Measurements from ENCODE around the gene OR5K3.

Gene OR5K3

DNA sequence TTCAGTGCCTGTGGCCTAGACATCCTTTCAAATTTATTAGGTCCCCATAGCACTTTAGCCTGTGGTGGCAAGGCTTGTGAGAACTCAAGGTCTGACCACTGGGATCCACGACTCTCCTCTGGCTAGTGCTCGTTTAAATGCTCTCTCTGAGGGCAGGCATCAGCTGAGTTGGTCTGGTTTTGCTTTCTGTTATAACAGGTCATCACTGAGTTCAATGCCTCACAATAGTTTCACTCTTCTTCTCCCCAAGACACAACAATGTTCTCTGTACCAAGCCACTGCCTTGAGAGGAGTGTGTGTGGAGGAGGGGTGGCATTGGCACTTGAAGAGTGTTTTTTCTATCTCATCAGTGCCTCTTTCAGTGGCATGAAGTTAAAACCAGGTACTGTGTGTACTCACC lies 29.2 kb upstream of the OR5K3 start:
- WGBS, 2 donors (ENCODE audit: extremely low coverage in 2 of 2, insufficient read length in 2 of 2, insufficient replicate concordance in 1 of 2): no CpG with 5 or more reads among the region's 2 CpGs
- no peak overlapping the region for H3K4ac ChIP-seq (ENCODE audit: low read length)

DNA sequence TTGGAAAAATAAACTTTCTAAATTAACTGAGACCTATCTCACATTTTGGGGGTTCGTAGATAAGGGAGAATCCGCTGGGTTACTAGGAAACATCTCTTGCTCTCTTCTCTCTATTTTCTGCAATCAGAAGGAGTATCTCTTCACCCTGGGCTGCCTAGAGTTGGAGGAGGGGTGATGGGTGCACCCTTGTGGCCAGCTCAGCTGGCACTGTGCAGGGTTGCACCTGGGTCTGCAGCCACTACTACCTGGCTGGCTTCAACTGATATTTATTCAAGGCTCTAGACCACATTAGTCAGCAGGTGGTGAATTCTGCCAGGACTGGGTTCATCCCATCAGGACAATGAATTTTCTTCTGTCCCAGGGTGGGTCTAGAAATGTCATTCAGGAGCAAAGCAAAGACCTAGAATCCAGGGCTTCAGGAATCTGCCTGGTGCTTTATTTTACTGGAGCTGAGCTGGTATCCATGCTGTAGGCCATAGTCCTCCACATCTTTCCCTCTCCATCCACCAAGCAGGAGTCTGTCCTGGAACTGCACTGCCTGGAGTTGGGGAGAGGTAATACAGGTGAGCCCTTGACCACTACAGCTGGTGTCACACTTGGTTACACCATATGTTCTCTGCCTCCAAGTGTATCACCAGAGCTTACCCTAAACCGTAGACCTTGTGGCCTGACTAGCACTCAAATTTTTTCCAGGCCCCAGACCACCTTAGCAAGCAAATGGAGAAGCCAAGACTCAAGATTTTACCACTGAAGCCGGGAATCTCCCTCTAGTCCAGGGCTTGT lies 22.8 kb upstream of the OR5K3 start:
- no peak overlapping the region for H3K4me3 ChIP-seq (ENCODE audit: low read length in 2 of 2)
- no peak overlapping the region for H3K23ac ChIP-seq (ENCODE audit: low read depth, low read length, poor library complexity)
- H4K91ac ChIP-seq (ENCODE audit: low read depth, low read length, poor library complexity): no peak overlapping the region
- H2BK5ac ChIP-seq (ENCODE audit: low read length): no peak overlapping the region
- no peak overlapping the region for H3K4ac ChIP-seq (ENCODE audit: low read length)
- no peak for DNase-seq (ENCODE audit: low spot score)
- no peaks in the 10 kb centered on the region for H3K4me1 ChIP-seq (ENCODE audit: control insufficient read depth in 2 of 2, insufficient read depth in 1 of 2, low read depth in 1 of 2, low read length in 2 of 2)
- H2BK120ac ChIP-seq (ENCODE audit: low read depth, low read length): no peak overlapping the region
- no peaks in the 10 kb centered on the region for H3K27me3 ChIP-seq (ENCODE audit: control insufficient read depth in 3 of 3, insufficient read depth in 3 of 3, low read depth in 1 of 3, low read length in 3 of 3)
- no peak overlapping the region for H3K14ac ChIP-seq (ENCODE audit: low read length)
- no peak overlapping the region for H2AFZ ChIP-seq (ENCODE audit: low read length)
- WGBS, 2 donors (ENCODE audit: extremely low coverage in 2 of 2, insufficient read length in 2 of 2, insufficient replicate concordance in 1 of 2): no CpG with 5 or more reads among the region's 4 CpGs
- H3K27ac ChIP-seq (replicated peaks; ENCODE audit: low read length): no peak overlapping the region
- no peaks in the 10 kb centered on the region for H3K79me1 ChIP-seq (ENCODE audit: low read depth, low read length)
- no peak overlapping the region for H2BK15ac ChIP-seq (ENCODE audit: low read length)
- H3K18ac ChIP-seq (ENCODE audit: low read length): no peak overlapping the region
- no peak overlapping the region for H2AK5ac ChIP-seq (ENCODE audit: low read depth, low read length)
- no peak overlapping the region for H3K4me2 ChIP-seq (ENCODE audit: insufficient read depth, low read length, poor library complexity, severe bottlenecking)
- H3K9ac ChIP-seq (ENCODE audit: low read depth, low read length, poor library complexity): no peak overlapping the region
- no peaks in the 10 kb centered on the region for H3K36me3 ChIP-seq (replicated peaks in 1 of 2; ENCODE audit: control insufficient read depth in 2 of 2, insufficient read depth in 2 of 2, low read length in 2 of 2)
- H3K9me3 ChIP-seq (replicated peaks in 1 of 2; ENCODE audit: control insufficient read depth in 2 of 2, insufficient read depth in 1 of 2, low read depth in 1 of 2, low read length in 2 of 2): no peaks in the 10 kb centered on the region
- no peak overlapping the region for H4K8ac ChIP-seq (ENCODE audit: low read depth, low read length)
- no peak overlapping the region for H2BK12ac ChIP-seq (ENCODE audit: low read length)

More for the DNA sequence above, 29.2 kb upstream of the OR5K3 start:
- Histone ChIP-seq H2BK12ac (ENCODE audit: low read length) (no peak overlapping the region), H3K18ac (ENCODE audit: low read length) (no peak overlapping the region), H3K79me1 (ENCODE audit: low read depth, low read length) (no peaks in the 10 kb centered on the region), H3K23ac (ENCODE audit: low read depth, low read length, poor library complexity) (no peak overlapping the region), H3K9me3 (replicated peaks in 1 of 2; ENCODE audit: control insufficient read depth in 2 of 2, insufficient read depth in 1 of 2, low read depth in 1 of 2, low read length in 2 of 2) (no peaks in the 10 kb centered on the region), H4K8ac (ENCODE audit: low read depth, low read length) (no peak overlapping the region), H3K4me1 (ENCODE audit: control insufficient read depth in 2 of 2, insufficient read depth in 1 of 2, low read depth in 1 of 2, low read length in 2 of 2) (no peaks in the 10 kb centered on the region), H2BK120ac (ENCODE audit: low read depth, low read length) (no peak overlapping the region), H3K27ac (replicated peaks; ENCODE audit: low read length) (no peak overlapping the region), H3K36me3 (replicated peaks in 1 of 2; ENCODE audit: control insufficient read depth in 2 of 2, insufficient read depth in 2 of 2, low read length in 2 of 2) (no peaks in the 10 kb centered on the region), H3K9ac (ENCODE audit: low read depth, low read length, poor library complexity) (no peak overlapping the region), H3K4me2 (ENCODE audit: insufficient read depth, low read length, poor library complexity, severe bottlenecking) (no peak overlapping the region), H3K4me3 (ENCODE audit: low read length in 2 of 2) (no peak overlapping the region), H3K27me3 (ENCODE audit: control insufficient read depth in 3 of 3, insufficient read depth in 3 of 3, low read depth in 1 of 3, low read length in 3 of 3) (no peaks in the 10 kb centered on the region), H2BK15ac (ENCODE audit: low read length) (no peak overlapping the region), H2AFZ (ENCODE audit: low read length) (no peak overlapping the region), H4K91ac (ENCODE audit: low read depth, low read length, poor library complexity) (no peak overlapping the region), H2AK5ac (ENCODE audit: low read depth, low read length) (no peak overlapping the region), H2BK5ac (ENCODE audit: low read length) (no peak overlapping the region), H3K14ac (ENCODE audit: low read length) (no peak overlapping the region)
- DNase-seq (ENCODE audit: low spot score): no peak

- Histone ChIP-seq H2BK15ac (ENCODE audit: low read length) (no peak overlapping the region), H3K79me1 (ENCODE audit: low read depth, low read length) (no peaks in the 10 kb centered on the region), H4K91ac (ENCODE audit: low read depth, low read length, poor library complexity) (no peak overlapping the region), H3K18ac (ENCODE audit: low read length) (no peak overlapping the region), H3K27ac (replicated peaks; ENCODE audit: low read length) (no peak overlapping the region), H3K36me3 (replicated peaks in 1 of 2; ENCODE audit: control insufficient read depth in 2 of 2, insufficient read depth in 2 of 2, low read length in 2 of 2) (no peaks in the 10 kb centered on the region), H2BK5ac (ENCODE audit: low read length) (no peak overlapping the region), H3K4me2 (ENCODE audit: insufficient read depth, low read length, poor library complexity, severe bottlenecking) (no peak overlapping the region), H2AK5ac (ENCODE audit: low read depth, low read length) (no peak overlapping the region), H4K8ac (ENCODE audit: low read depth, low read length) (no peak overlapping the region), H3K4me3 (ENCODE audit: low read length in 2 of 2) (no peak overlapping the region), H3K4ac (ENCODE audit: low read length) (no peak overlapping the region), H2BK120ac (ENCODE audit: low read depth, low read length) (no peak overlapping the region), H3K23ac (ENCODE audit: low read depth, low read length, poor library complexity) (no peak overlapping the region), H3K9me3 (replicated peaks in 1 of 2; ENCODE audit: control insufficient read depth in 2 of 2, insufficient read depth in 1 of 2, low read depth in 1 of 2, low read length in 2 of 2) (no peaks in the 10 kb centered on the region), H3K4me1 (ENCODE audit: control insufficient read depth in 2 of 2, insufficient read depth in 1 of 2, low read depth in 1 of 2, low read length in 2 of 2) (no peaks in the 10 kb centered on the region), H2BK12ac (ENCODE audit: low read length) (no peak overlapping the region), H3K14ac (ENCODE audit: low read length) (no peak overlapping the region), H2AFZ (ENCODE audit: low read length) (no peak overlapping the region), H3K9ac (ENCODE audit: low read depth, low read length, poor library complexity) (no peak overlapping the region), H3K27me3 (ENCODE audit: control insufficient read depth in 3 of 3, insufficient read depth in 3 of 3, low read depth in 1 of 3, low read length in 3 of 3) (no peaks in the 10 kb centered on the region)
- no peak for DNase-seq (ENCODE audit: low spot score)
Measured at GRCh38 chr3:98371186-98371585, 19.3 kb upstream of the OR5K3 start.

GRCh38 chr3:98371853-98372252 lies 18.6 kb upstream of the OR5K3 start:
- H3K18ac ChIP-seq (ENCODE audit: low read length): no peak overlapping the region
- H3K9me3 ChIP-seq (replicated peaks in 1 of 2; ENCODE audit: control insufficient read depth in 2 of 2, insufficient read depth in 1 of 2, low read depth in 1 of 2, low read length in 2 of 2): no peaks in the 10 kb centered on the region
- H4K8ac ChIP-seq (ENCODE audit: low read depth, low read length): no peak overlapping the region
- no peak overlapping the region for H3K23ac ChIP-seq (ENCODE audit: low read depth, low read length, poor library complexity)
- no peaks in the 10 kb centered on the region for H3K79me1 ChIP-seq (ENCODE audit: low read depth, low read length)
- DNase-seq (ENCODE audit: low spot score): no peak
- no peak overlapping the region for H3K27ac ChIP-seq (replicated peaks; ENCODE audit: low read length)
- H4K91ac ChIP-seq (ENCODE audit: low read depth, low read length, poor library complexity): no peak overlapping the region
- no peaks in the 10 kb centered on the region for H3K36me3 ChIP-seq (replicated peaks in 1 of 2; ENCODE audit: control insufficient read depth in 2 of 2, insufficient read depth in 2 of 2, low read length in 2 of 2)
- H2AFZ ChIP-seq (ENCODE audit: low read length): no peak overlapping the region
- H2BK5ac ChIP-seq (ENCODE audit: low read length): no peak overlapping the region
- H2AK5ac ChIP-seq (ENCODE audit: low read depth, low read length): no peak overlapping the region
- no peaks in the 10 kb centered on the region for H3K4me1 ChIP-seq (ENCODE audit: control insufficient read depth in 2 of 2, insufficient read depth in 1 of 2, low read depth in 1 of 2, low read length in 2 of 2)
- no peak overlapping the region for H3K4me2 ChIP-seq (ENCODE audit: insufficient read depth, low read length, poor library complexity, severe bottlenecking)
- H3K9ac ChIP-seq (ENCODE audit: low read depth, low read length, poor library complexity): no peak overlapping the region
- H3K4ac ChIP-seq (ENCODE audit: low read length): no peak overlapping the region
- no peaks in the 10 kb centered on the region for H3K27me3 ChIP-seq (ENCODE audit: control insufficient read depth in 3 of 3, insufficient read depth in 3 of 3, low read depth in 1 of 3, low read length in 3 of 3)
- H2BK12ac ChIP-seq (ENCODE audit: low read length): no peak overlapping the region
- no peak overlapping the region for H3K14ac ChIP-seq (ENCODE audit: low read length)
- H2BK15ac ChIP-seq (ENCODE audit: low read length): no peak overlapping the region
- H2BK120ac ChIP-seq (ENCODE audit: low read depth, low read length): no peak overlapping the region
- H3K4me3 ChIP-seq (ENCODE audit: low read length in 2 of 2): no peak overlapping the region

Data from neuronal stem cell (in vitro differentiated cells).